Epidermal melanocyte (primary cell): ENCODE measurements around the gene ARMC3.
"Not testable (repeated sequence)": the region's sequence is repeated elsewhere in the genome, so short reads cannot be mapped to it uniquely, and the experiment has no call there.

Source experiments
- DNase-seq: peaks from one replicate; pipeline ENCODE4 v3.0.0; 2011; ENCODE audit warnings: low spot score; ENCODE audit not compliant: insufficient read length

The ARMC3 gene

GRCh38 chr10:22929053-22929452 is 1.2 kb downstream of the ARMC3 start:
- DNase-seq, result not testable (repeated sequence)

GRCh38 chr10:22931948-22932347 is 4.1 kb downstream of the ARMC3 start:
- DNase-seq, result no peak

- no peak for DNase-seq
Observed at GRCh38 chr10:22932626-22933370, 4.9 kb downstream of the ARMC3 start.

- no peak for DNase-seq
Observed at GRCh38 chr10:22934726-22935125, 6.9 kb downstream of the ARMC3 start.

- DNase-seq, result no peak
Observed at GRCh38 chr10:22942437-22942836, 14.6 kb downstream of the ARMC3 start.

GRCh38 chr10:22945934-22946673 is 18.3 kb downstream of the ARMC3 start:
- DNase-seq, result no peak

- DNase-seq, result no peak
Observed at GRCh38 chr10:22954970-22955369, 27.1 kb downstream of the ARMC3 start.

GRCh38 chr10:22958338-22958737 is 30.5 kb downstream of the ARMC3 start:
- no peak for DNase-seq

- no peak for DNase-seq
Observed at GRCh38 chr10:22959292-22959691, 31.4 kb downstream of the ARMC3 start.

- DNase-seq, result no peak
Observed at GRCh38 chr10:22959950-22960349, 32.1 kb downstream of the ARMC3 start.

- DNase-seq, result no peak
Observed at GRCh38 chr10:22962817-22963216, 35.0 kb downstream of the ARMC3 start.

GRCh38 chr10:22969704-22970103 is 41.9 kb downstream of the ARMC3 start:
- DNase-seq, result no peak

GRCh38 chr10:22976534-22976933 is 48.7 kb downstream of the ARMC3 start:
- no peak for DNase-seq

- no peak for DNase-seq
Observed at GRCh38 chr10:22977751-22978150, 49.9 kb downstream of the ARMC3 start.

- DNase-seq, result no peak
Observed at GRCh38 chr10:22978287-22978686, 50.4 kb downstream of the ARMC3 start.

GRCh38 chr10:22978918-22979317 is 51.1 kb downstream of the ARMC3 start:
- no peak for DNase-seq

GRCh38 chr10:22980822-22981221 is 53.0 kb downstream of the ARMC3 start:
- no peak for DNase-seq

GRCh38 chr10:22984066-22984465 is 56.2 kb downstream of the ARMC3 start:
- no peak for DNase-seq

GRCh38 chr10:22986771-22987542 is 59.1 kb downstream of the ARMC3 start:
- DNase-seq, result peak; percentile 54

- peak; percentile 26 for DNase-seq
Observed at GRCh38 chr10:22988581-22989360, 60.9 kb downstream of the ARMC3 start.

- DNase-seq, result no peak
Observed at GRCh38 chr10:22990443-22990842, 62.6 kb downstream of the ARMC3 start.
